Mucosa of descending colon (tissue), 3 donors: ENCODE measurements around the gene CHRDL2. TPM values are rescaled to one million over a fixed set of nuclear protein-coding genes. Genes with fewer than 3 reads are reported as not detected.
"Not testable (repeated sequence)": the region's sequence is repeated elsewhere in the genome, so short reads cannot be mapped to it uniquely, and the experiment has no call there.

Experiments used
- ATAC-seq: fragments of 200-7000 bp; cut with Tn5 transposase; one replicate; pipeline ENCODE4 v1.9.1; 2020; ENCODE audit warnings: mild to moderate bottlenecking, moderate library complexity
- DNase-seq, 3 donors: peaks; one replicate each; pipeline ENCODE4 v3.0.0-alpha.2; 2020
- H3K36me3 ChIP-seq: fragments of 200-600 bp; one replicate; pipeline ENCODE4 v1.8.0; 2021; ENCODE audit warnings: low read depth, mild to moderate bottlenecking
- H3K4me1 ChIP-seq: fragments of 200-600 bp; one replicate; pipeline ENCODE4 v1.8.0; 2021; ENCODE audit warnings: low read depth, mild to moderate bottlenecking
- H3K4me3 ChIP-seq: fragments of 200-600 bp; one replicate; pipeline ENCODE4 v1.8.0; 2021; ENCODE audit warnings: mild to moderate bottlenecking
- H3K9me3 ChIP-seq: fragments of 200-600 bp; one replicate; pipeline ENCODE4 v1.8.0; 2021; ENCODE audit warnings: mild to moderate bottlenecking
- CTCF ChIP-seq: fragments of 200-600 bp; IDR thresholded peaks from one replicate; pipeline ENCODE4 v1.8.0; 2022; ENCODE audit warnings: antibody characterized with exemption, mild to moderate bottlenecking
- intact Hi-C, 2 donors: fragments of 100-400 bp; cut with DNase I in 1 of 2; cut with micrococcal nuclease in 1 of 2; formaldehyde crosslinking; loops; one replicate each; pipeline versions ENCODE4 v1.11.0 to v1.11.1; 2022; cut with DNase I, micrococcal nuclease
- total RNA-seq, 3 donors: library from RNA; stranded (reverse); fragmentation: NEBNext Ultra II Directional in 2 of 3; extraction: Animal tissue kit (Norgen Biotek cat#: 25700) in 2 of 3; gene quantifications; one replicate each; pipeline versions ENCODE4 v1.2.1 to v1.2.4, GENCODE V29; 2021 to 2023
- donor health status: DM: no; HTN: no; CAD: no; lungs with moderate emphysema.
- donor health status: DM: no; HTN: no; CAD: no.
- donor health status: DM: no; HTN: yes; CAD: no.

The CHRDL2 gene
- total RNA-seq, 3 donors from 2014 or later: 41.2 to 52.2 TPM; not detected in 1

GRCh38 chr11:74776546-74776945 is 45.3 kb upstream of the CHRDL2 start:
- Histone ChIP-seq H3K9me3 (no peaks in the 10 kb centered on the region), H3K4me3 (no peak overlapping the region), H3K4me1 (peaks cover 11% of the 10 kb centered on the region), H3K36me3 (no peaks in the 10 kb centered on the region)
- TF ChIP-seq CTCF: no peak
- ATAC-seq: no peak
- intact Hi-C loops: no loop called here
- DNase-seq: no peak

GRCh38 chr11:74775762-74776161 is 44.5 kb upstream of the CHRDL2 start:
- no peak for ATAC-seq
- Histone ChIP-seq H3K36me3 (no peaks in the 10 kb centered on the region), H3K4me1 (peaks cover 11% of the 10 kb centered on the region), H3K4me3 (no peak overlapping the region), H3K9me3 (no peaks in the 10 kb centered on the region)
- intact Hi-C loops: no loop called here
- TF ChIP-seq CTCF: no peak
- no peak for DNase-seq

GRCh38 chr11:74773476-74773875 is 42.2 kb upstream of the CHRDL2 start:
- DNase-seq (no peak), ATAC-seq (no peak)
- intact Hi-C loops: no loop called here
- no peaks in the 10 kb centered on the region for H3K9me3 ChIP-seq
- TF ChIP-seq CTCF: no peak
- no peaks in the 10 kb centered on the region for H3K36me3 ChIP-seq
- no peak overlapping the region for H3K4me3 ChIP-seq
- peaks cover 4% of the 10 kb centered on the region for H3K4me1 ChIP-seq

- no peaks in the 10 kb centered on the region for H3K36me3 ChIP-seq
- no peak for DNase-seq
- no peak for ATAC-seq
- TF ChIP-seq CTCF: no peak
- intact Hi-C loops: no loop called here
- no peak overlapping the region for H3K4me3 ChIP-seq
- H3K4me1 ChIP-seq: peaks cover 4% of the 10 kb centered on the region
- no peaks in the 10 kb centered on the region for H3K9me3 ChIP-seq
Observed at GRCh38 chr11:74771139-74771538, 39.9 kb upstream of the CHRDL2 start.

GRCh38 chr11:74770456-74770855 is 39.2 kb upstream of the CHRDL2 start:
- no peak for TF ChIP-seq CTCF
- ATAC-seq (no peak), DNase-seq (no peak)
- Histone ChIP-seq H3K4me3 (no peak overlapping the region), H3K36me3 (no peaks in the 10 kb centered on the region), H3K4me1 (peaks cover 4% of the 10 kb centered on the region), H3K9me3 (no peaks in the 10 kb centered on the region)
- intact Hi-C loops: no loop called here

- no peak overlapping the region for H3K4me3 ChIP-seq
- no peaks in the 10 kb centered on the region for H3K36me3 ChIP-seq
- ATAC-seq (no peak), DNase-seq (no peak)
- intact Hi-C loops: no loop called here
- no peaks in the 10 kb centered on the region for H3K9me3 ChIP-seq
- TF ChIP-seq CTCF: no peak
- H3K4me1 ChIP-seq: peaks cover 4% of the 10 kb centered on the region
Observed at GRCh38 chr11:74769055-74769707, 38.0 kb upstream of the CHRDL2 start.

GRCh38 chr11:74768172-74768651 is 37.0 kb upstream of the CHRDL2 start:
- intact Hi-C loops, H3K36me3 ChIP-seq, H3K9me3 ChIP-seq, H3K4me1 ChIP-seq, H3K4me3 ChIP-seq, DNase-seq: not testable (repeated sequence)
- peak; percentile 25 for ATAC-seq
